ENCODE measurements around the gene SLC39A11. TPM values are rescaled to one million over a fixed set of nuclear protein-coding genes. Genes with fewer than 3 reads are reported as not detected.

Gene SLC39A11
- total RNA-seq, 1 donor from 2014 or later: 16.3 TPM

DNA sequence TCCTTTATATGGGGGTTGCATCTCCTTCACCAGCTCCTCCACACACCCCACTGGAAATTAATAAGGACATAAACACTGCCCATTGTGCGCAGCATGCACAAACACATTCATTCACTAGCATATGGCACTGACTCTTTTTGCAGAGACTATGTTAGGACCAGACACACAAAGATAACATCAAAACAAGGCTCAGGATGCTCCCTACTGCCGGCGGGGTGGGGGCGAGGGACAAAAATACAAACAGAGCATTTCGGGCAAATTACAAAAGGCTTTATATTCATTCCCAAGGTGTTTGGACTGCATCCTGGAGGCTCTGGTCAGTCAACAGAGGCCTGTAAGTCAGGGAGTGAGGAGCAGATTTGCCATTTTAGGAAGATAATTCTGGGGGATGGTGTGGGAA lies 299.7 kb downstream of the SLC39A11 start:
- H3K27ac Mint-ChIP-seq (ENCODE audit: unreplicated experiment): no peak overlapping the region
- H3K4me3 Mint-ChIP-seq (ENCODE audit: unreplicated experiment): no peak overlapping the region
- TF ChIP-seq, protein P1, sequence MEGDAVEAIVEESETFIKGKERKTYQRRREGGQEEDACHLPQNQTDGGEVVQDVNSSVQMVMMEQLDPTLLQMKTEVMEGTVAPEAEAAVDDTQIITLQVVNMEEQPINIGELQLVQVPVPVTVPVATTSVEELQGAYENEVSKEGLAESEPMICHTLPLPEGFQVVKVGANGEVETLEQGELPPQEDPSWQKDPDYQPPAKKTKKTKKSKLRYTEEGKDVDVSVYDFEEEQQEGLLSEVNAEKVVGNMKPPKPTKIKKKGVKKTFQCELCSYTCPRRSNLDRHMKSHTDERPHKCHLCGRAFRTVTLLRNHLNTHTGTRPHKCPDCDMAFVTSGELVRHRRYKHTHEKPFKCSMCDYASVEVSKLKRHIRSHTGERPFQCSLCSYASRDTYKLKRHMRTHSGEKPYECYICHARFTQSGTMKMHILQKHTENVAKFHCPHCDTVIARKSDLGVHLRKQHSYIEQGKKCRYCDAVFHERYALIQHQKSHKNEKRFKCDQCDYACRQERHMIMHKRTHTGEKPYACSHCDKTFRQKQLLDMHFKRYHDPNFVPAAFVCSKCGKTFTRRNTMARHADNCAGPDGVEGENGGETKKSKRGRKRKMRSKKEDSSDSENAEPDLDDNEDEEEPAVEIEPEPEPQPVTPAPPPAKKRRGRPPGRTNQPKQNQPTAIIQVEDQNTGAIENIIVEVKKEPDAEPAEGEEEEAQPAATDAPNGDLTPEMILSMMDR (IDR thresholded peaks at IDR 0.05; ENCODE audit: partially characterized antibody, unreplicated experiment): no peak
- DNase-seq: no peak
- peaks cover 2% of the 10 kb centered on the region for H3K27me3 Mint-ChIP-seq (ENCODE audit: unreplicated experiment)
- peaks cover under 1% of the 10 kb centered on the region for H3K4me1 Mint-ChIP-seq (ENCODE audit: low read depth, unreplicated experiment)
- peaks cover 5% of the 10 kb centered on the region for H3K9me3 Mint-ChIP-seq (ENCODE audit: unreplicated experiment)
- peaks cover 47% of the 10 kb centered on the region for H3K36me3 Mint-ChIP-seq (ENCODE audit: unreplicated experiment)

DNA sequence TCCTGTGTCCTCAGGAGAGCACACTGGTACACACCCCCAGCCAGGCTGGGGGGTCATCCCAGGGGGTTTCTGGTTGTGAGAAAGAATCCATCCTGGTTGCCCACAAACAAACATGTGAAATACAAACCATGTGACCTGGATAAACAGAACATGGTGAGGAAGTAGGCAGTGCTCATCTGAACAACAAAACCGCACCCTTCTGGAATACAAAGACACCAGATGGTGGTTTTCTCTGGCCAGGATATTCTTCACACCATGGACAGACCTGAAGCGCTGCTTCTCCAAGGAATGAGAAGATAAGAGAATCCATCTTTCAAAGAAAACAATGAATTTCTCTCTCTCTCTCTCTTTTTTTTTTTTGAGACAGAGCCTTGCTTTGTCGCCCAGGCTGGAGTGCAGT lies 302.3 kb downstream of the SLC39A11 start:
- TF ChIP-seq, protein P1 (IDR thresholded peaks at IDR 0.05; ENCODE audit: partially characterized antibody, unreplicated experiment): no peak
- no peak overlapping the region for H3K4me3 Mint-ChIP-seq (ENCODE audit: unreplicated experiment)
- no peak overlapping the region for H3K27ac Mint-ChIP-seq (ENCODE audit: unreplicated experiment)
- no peak for DNase-seq
- H3K36me3 Mint-ChIP-seq (ENCODE audit: unreplicated experiment): peaks cover 38% of the 10 kb centered on the region
- H3K9me3 Mint-ChIP-seq (ENCODE audit: unreplicated experiment): peaks cover 4% of the 10 kb centered on the region
- peaks cover 2% of the 10 kb centered on the region for H3K4me1 Mint-ChIP-seq (ENCODE audit: low read depth, unreplicated experiment)
- peaks cover 2% of the 10 kb centered on the region for H3K27me3 Mint-ChIP-seq (ENCODE audit: unreplicated experiment)

DNA sequence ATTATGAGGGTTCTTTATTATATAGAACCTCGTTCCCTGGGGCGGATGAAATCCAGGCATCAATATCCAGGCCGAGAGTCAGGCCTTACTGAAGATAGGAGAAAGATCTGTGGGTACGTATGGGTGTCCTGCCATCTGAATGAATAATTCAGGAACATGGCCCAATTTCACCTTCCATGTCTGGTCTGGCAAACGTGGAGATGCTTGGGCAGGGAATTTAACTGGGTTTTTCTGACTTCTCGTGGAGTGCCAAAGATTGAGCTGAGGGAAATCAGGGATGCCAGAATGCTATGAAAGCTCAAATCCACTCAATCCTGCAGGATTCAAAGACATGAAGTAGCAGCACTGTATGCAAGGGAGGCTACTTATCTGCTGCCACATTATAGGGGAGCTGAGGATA lies 302.8 kb downstream of the SLC39A11 start:
- H3K36me3 Mint-ChIP-seq (ENCODE audit: unreplicated experiment): peaks cover 35% of the 10 kb centered on the region
- H3K4me1 Mint-ChIP-seq (ENCODE audit: low read depth, unreplicated experiment): peaks cover 2% of the 10 kb centered on the region
- peaks cover 2% of the 10 kb centered on the region for H3K27me3 Mint-ChIP-seq (ENCODE audit: unreplicated experiment)
- TF ChIP-seq, protein P1 (IDR thresholded peaks at IDR 0.05; ENCODE audit: partially characterized antibody, unreplicated experiment): no peak
- H3K9me3 Mint-ChIP-seq (ENCODE audit: unreplicated experiment): peaks cover 4% of the 10 kb centered on the region
- H3K4me3 Mint-ChIP-seq (ENCODE audit: unreplicated experiment): no peak overlapping the region
- DNase-seq: no peak
- no peak overlapping the region for H3K27ac Mint-ChIP-seq (ENCODE audit: unreplicated experiment)

DNA sequence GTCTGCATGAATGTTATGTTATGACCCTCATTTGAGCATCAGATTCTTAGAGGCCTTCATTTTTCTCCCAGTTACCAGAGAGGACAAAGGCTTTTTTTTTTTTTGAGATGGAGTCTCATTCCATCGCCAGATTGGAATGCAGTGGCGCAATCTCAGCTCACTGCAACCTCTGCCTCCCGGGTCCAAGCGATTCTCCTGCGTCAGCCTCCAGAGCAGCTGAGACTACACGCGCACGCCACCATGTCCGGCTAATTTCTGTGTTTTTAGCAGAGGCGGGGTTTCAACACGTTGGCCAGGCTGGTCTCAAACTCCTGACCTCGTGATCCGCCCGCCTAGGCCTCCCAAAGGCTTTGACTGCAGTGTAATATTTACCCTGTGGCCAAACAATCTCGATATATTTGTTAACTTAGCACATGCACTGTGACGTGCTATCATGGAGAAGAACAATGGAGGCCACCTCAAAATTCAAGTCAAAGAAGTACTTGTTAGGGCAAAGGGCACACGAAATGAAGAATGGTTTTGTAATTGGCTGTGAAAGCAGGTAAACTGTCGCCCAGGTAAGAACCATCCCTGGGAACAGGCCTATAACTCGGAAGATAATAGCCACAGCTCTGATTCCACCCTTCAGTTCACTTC lies 303.4 kb downstream of the SLC39A11 start:
- H3K27ac Mint-ChIP-seq (ENCODE audit: unreplicated experiment): no peak overlapping the region
- H3K36me3 Mint-ChIP-seq (ENCODE audit: unreplicated experiment): peaks cover 29% of the 10 kb centered on the region
- no peaks in the 10 kb centered on the region for H3K9me3 Mint-ChIP-seq (ENCODE audit: unreplicated experiment)
- peaks cover 2% of the 10 kb centered on the region for H3K27me3 Mint-ChIP-seq (ENCODE audit: unreplicated experiment)
- peaks cover 2% of the 10 kb centered on the region for H3K4me1 Mint-ChIP-seq (ENCODE audit: low read depth, unreplicated experiment)
- no peak for DNase-seq
- TF ChIP-seq, protein P1 (IDR thresholded peaks at IDR 0.05; ENCODE audit: partially characterized antibody, unreplicated experiment): no peak
- H3K4me3 Mint-ChIP-seq (ENCODE audit: unreplicated experiment): no peak overlapping the region

DNA sequence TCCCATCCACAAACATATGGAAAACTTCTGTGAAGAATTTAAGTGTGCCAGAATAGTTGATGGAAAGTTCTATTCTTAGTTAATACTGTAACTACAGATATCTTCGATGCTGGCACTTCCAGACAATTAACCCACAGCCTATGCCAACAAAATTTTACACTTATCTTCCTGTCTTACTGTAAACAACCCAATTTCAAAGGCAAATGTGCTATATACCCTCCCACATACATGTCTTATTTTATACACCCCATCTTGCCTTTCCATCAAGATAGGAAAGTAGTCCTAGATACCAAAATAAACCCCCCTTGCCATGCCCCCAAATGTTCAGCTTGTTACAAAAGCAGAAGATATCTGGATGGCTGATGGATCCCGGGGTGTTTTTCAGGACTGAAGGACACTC lies 306.3 kb downstream of the SLC39A11 start:
- H3K4me1 Mint-ChIP-seq (ENCODE audit: low read depth, unreplicated experiment): peaks cover 9% of the 10 kb centered on the region
- no peak for DNase-seq
- TF ChIP-seq, protein P1 (IDR thresholded peaks at IDR 0.05; ENCODE audit: partially characterized antibody, unreplicated experiment): no peak
- H3K36me3 Mint-ChIP-seq (ENCODE audit: unreplicated experiment): peaks cover 5% of the 10 kb centered on the region
- no peaks in the 10 kb centered on the region for H3K9me3 Mint-ChIP-seq (ENCODE audit: unreplicated experiment)
- H3K27me3 Mint-ChIP-seq (ENCODE audit: unreplicated experiment): no peaks in the 10 kb centered on the region
- no peak overlapping the region for H3K27ac Mint-ChIP-seq (ENCODE audit: unreplicated experiment)
- no peak overlapping the region for H3K4me3 Mint-ChIP-seq (ENCODE audit: unreplicated experiment)
